NCI-H748 (cell line): ENCODE data around the gene CALY.
A peak's percentile ranks its signal among the peaks of the same experiment; 100 is the strongest.

Source experiments
- DNase-seq: peaks from one replicate; lab custom pipeline; 2025; ENCODE audit not compliant: unreplicated experiment; lab: John Stamatoyannopoulos, UW

Gene CALY

DNA sequence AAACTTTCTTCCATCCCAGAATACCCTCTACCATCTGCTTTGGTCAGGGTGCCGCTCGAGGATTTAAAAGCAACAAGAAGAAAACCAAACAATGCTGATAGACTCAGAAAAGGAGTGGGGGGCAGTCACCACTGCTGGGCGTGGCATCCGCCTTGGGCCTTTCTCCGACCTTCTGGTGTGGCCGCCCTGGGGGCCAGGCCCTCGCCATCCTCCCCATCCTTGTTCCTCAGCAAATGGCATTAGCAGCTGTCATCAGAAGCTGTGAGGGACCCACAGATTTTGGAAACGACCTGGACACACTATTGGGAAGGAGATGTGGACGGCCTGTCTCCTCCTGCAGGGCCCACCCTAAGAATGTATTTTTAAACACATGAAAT, 23.9 kb downstream of the CALY start:
- no peak for DNase-seq

DNA sequence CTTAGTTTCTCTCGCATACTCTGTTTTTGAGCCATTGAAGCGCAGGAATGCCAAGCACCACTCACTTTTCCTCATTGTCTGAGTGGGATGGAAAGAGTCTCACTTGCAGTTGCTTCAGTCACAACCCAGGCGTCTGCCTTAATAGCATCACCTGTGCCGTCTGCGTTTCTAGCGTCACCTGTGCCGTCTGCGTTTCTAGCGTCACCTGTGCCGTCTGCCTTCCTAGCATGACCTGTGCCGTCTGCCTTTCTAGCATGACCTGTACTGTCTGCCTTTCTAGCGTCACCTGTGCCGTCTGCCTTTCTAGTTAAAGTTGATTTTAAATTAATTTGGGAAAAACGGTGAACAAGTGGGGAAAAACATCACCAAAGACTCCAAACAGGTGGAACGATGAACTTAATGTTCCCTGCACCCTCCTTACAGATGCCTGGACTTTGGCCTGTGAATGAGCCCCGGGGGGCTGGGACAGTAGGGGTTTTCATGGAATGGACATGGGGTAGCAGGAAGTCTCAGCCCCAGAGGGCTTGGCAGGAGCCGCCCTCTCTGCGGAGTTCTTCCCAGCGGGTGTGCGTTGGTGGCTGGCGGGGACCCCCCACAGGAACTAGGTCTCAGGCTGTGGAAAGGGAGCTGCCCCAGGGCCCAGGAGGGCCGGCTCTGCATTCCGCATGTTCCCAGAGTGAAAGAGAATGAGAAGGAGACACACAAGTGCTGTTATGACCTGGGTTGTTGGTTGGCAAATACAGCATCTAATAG, 24.5 kb downstream of the CALY start:
- DNase-seq = no peak

DNA sequence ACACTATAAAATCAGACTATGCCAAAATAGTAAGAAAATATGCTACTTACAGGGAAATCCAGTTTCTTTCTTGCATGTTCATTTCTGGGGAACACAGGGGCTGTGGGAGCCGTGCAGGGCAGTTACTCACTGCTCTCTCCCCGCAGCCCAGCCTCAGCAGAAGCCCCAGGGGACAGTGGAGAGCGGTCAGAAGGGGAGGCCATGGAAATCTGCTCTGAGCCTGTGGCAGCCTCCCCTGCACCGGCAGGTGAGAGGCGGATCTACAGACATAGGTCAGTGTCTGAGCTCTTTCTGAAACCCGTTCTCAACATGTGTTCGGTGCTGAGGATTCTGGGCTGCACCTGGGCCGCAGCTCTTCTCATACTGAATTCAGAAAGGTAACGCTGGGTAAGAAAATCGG, 25.1 kb downstream of the CALY start:
- no peak for DNase-seq

DNA sequence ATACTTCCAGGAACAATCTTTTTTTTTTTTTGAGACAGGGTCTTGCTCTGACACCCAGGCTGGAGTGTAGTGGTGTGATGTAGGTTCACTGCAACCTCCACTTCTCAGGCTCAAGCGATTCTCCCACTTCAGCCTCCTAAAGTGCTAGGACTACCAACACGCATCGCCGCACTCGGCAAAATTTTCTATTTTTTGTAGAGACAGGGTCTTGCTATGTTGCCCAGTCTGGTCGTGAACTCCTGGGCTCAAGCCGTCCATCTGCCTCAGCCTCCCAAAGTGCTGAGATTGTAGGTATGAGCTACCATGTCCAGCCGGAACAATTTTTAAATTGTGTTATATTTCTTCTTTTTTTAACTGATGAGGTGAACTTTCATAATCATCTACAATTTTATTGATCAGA, 25.9 kb downstream of the CALY start:
- DNase-seq = no peak

DNA sequence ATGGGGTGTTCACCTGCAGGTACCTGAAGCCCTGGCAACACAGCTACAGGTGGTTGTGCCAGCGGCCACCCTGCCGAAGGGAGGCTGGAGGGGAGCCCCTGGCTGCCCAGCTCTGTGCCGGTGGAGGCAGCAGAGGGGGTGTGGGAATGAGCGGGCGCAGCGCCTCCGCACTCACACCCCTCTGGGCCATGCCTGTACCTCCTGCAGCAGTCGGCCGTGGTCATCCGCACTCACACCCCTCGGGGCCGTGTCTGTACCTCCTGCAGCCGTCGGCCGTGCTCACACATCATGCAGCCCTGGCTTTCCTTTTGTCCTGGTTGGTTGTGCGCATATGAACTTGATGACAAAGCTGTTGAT, 26.3 kb downstream of the CALY start:
- DNase-seq = no peak

DNA sequence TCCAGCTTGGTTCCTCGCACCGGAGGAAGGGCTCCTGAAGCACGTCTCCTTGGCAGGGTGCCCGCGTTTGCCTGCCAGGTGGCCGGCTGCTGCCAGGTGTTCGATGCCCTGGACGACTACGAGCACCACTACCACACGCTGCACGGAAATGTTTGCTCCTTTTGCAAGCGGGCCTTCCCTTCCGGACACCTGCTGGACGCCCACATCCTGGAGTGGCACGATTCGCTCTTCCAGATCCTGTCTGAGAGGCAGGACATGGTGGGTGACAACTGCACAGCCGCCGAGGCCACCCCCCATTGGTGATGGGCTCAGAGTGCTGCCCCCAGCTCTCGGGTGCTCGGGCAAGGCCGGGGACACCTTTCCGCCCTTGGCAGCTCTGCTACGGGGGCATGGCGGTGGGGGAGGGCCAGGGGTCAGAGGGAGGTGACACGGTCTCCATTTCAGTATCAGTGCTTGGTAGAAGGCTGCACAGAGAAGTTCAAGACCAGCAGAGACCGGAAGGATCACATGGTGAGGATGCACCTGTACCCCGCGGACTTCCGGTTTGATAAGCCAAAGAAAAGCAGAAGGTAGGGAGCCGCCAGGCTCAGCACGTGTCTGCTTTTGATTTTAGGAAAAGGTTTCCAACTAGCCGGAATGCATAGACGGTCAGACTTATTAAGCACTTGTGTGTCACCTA, 26.8 kb downstream of the CALY start:
- peak; percentile 67 for DNase-seq

DNA sequence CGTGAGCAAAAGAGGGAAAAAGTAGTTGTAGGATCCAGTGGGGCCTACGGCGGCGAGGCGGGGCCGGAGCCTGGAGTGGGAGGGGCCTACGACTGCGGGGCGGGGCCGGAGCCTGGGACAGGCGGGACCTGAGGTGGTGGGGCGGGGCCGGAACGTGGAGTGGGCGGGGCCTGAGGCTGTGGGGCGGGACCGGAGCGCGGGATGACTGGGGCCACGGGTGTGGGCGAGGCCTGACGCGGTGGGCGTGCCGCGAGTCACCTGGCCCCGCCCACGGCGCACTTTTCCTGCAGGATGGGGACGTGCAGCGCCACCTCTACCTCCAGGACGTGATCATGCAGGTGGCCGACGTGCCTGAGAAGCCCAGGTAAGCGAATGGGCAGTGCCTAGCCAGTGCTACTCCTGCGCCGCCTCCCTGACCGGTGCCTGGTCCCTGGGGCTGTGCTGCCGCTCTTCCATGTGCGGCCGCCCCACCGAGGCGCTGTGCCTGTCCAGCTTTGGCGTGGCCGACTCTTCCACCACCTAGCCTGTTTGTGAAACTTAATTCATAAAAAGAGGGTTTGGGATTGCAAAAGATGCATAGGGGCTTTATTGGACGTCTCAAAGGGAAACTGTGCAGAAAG, 27.5 kb downstream of the CALY start:
- peak; percentile 85 for DNase-seq

DNA sequence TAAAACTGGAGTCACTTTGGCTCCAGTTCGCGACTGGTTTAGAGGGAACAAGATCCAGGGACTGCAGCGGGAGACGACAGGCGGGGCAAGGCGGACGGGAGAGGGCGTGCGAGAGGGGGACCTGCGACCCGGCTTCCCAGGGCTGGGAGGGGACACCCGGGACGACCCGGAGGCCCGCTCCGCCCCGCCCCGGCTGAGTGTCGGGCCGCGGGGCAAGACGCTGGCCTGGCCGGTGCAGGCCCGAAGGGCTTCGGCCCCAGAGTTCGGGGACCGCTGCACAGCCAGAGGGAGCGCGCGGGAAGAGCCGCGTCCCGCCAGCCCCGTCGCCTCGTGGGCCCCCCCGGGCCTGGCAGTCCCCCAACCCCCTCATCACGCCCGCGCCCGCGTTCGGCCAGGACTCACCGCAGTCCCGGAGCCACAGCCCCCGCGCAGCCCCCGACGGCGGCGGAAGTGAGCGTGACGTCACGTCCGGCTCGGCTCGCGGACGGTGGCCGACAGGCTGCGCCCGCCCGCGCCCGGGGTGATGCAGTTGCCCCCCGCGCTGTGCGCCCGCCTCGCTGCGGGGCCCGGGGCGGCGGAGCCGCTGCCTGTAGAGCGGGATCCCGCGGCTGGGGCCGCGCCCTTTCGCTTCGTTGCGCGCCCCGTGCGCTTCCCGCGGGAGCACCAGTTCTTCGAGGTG, 28.1 kb downstream of the CALY start, which contains the start of the genes TUBGCP2 and ZNF511:
Gene TUBGCP2 (minus strand): TSS at position 452 of the 679 bp plus-strand sequence. CDS start 5,931 bp downstream, outside the sequence.
Gene ZNF511 (plus strand): TSS at position 494 of the 679 bp plus-strand sequence. CDS start 30 bp downstream, at position 524.
- peak; percentile 80 for DNase-seq

DNA sequence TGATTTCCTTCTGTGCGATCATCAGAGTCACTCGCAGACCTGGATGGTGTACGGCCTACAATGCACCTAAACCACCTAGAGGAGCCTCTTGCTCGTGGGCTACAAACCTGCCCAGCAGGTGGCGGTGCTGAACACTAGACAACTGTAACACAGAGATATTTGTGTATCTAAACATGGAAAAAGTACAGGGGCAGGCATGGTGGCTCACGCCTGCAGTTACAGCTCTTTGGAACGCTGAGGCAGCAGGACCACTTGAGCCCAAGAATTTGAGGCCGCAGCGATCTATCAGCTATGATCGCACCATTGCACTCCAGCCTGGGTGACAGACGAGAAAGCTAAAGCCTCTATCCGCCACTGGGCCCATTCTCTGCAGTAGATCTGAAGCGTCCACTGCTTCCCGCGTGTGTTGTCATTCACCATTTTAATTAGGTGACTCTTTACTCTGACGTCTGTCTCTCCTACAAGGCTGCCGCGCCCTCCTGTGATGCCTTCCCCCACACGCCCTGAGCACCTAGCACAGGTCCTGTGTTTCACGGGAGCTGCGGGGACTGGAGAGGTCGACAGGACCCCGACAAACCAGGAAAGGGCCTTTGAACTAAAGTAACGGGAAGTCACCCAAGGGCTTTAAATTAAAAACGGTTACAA, 28.8 kb downstream of the CALY start:
- DNase-seq = peak; percentile 82

DNA sequence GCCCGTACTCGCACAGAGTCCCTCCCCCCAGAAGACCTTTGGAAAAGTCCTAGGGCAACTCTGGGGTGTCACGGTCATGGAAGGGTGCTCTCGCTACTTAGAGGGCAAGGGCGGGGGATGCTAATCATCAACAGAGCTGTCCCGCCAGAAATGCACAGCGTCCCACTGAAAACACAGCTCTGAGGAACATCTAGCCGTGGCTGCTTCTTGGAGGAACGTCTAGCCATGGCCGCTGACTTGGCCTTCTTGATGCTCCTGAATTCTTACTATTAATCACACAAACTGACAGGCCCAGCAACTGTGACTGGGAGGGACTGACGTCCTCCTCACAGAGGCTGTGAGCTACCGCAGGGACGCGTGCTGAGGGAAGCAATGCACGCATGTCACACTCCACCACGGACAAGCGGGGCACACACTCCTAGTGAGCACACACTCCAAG, 29.7 kb downstream of the CALY start:
- no peak for DNase-seq

DNA sequence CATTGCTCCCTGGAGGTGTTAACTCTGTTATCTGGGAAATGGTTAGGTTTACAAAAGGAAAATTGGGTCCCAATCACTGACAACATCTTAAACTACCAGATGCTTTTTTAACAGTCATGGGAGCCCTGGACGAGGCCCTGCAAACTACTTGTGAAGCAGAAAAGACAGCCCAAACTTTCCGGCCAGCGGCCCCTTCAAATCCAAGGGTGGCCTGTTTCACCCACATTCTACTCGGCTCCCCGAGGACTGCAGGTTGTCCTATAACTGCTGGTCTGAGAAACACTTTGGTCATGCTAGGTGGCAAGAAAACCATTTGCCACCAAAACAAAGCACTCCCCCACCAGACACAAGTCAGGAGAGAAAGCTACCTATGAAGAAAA, 30.6 kb downstream of the CALY start:
- no peak for DNase-seq

DNA sequence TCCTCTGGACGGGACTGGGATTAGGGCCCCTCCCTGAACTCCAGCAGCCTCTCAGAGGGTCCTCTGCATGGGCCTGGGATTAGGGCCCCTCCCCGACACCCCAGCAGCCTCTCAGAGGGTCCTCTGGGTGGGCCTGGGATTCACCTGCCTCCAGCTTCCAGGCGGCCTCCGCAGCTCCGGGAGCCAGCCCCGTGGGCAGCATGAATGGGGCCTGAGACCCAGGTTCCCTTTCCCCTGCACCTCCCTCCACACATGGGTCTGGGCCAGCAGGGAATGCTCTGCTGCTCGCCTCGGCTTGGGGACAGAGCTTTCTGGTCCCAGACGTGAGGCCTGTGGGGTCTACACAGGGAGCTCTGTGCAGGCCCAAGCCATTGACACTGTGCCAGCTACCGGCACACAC, 33.5 kb downstream of the CALY start:
- no peak for DNase-seq

DNA sequence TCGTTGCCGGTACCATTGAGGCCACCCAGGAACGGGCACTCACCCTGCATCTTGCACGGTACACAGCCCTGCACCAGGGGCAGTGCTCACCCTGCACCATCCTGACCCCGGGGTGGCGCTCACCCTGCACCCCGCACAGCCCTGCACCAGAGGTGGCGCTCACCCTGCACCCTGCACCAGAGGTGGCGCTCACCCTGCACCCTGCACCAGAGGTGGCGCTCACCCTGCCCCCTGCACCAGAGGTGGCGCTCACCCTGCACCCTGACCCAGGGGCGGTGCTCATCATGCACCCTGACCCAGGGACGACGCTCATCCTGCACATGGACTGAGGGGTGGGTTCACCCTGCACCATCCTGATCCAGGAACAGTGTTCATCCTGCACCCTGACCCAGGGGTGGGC, 34.5 kb downstream of the CALY start:
- no peak for DNase-seq

DNA sequence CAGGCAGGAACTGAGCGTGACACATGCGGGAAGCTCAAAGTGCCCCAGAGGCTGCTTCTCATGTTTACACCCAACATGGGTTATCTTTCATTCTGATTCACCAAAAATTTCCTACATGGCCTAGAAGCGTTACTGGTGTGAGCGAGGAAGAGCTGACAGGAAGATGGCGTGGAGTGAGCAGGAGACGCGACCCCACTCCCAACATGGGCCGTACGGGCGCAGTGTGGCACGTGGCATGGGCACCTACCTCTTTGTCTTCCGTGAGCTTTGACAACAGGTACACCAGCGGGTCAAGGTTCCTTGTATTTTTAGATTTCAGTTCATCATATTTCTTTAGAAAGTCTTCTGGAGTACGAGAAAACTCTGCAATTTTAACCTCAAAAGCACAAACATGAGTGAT, 37.0 kb downstream of the CALY start:
- DNase-seq = no peak

DNA sequence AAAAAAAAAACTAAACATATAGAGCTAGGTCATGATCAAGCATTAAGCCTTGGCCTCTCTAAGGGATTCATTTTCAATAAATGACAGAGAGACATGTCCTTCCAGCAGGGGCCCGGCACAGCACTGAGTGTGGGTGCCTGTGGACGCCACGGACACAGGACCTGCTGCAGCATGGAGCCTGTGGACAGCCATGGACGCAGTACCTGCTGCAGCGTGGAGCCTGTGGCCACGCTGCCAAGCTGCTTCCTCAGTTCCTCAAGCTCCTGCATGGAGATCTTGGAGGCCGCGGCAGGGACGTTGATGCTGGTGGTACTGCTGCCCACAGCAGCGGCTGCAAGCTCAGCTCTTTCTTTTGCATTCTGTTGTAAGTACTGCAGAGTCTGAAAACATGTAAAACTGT, 37.5 kb downstream of the CALY start:
- no peak for DNase-seq

DNA sequence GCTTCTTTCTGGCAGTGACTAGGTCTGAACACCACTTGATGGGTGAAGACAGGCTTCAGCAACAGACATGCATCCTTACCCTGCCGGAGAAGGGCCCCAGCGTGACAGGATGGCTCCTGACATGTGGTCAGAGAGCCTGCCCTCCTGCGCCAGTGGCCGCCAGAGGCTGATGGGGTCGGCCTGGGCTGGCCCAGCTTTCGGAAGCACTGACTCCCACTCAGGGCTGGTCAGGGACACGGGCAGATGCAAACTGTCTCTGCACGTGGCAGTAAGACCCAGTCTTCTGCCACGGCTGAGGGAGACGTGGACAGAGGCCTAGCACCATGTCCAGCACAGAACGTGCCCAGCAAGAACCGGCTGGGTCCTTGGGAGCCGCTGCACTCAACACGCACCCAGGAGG, 38.2 kb downstream of the CALY start:
- DNase-seq = no peak

DNA sequence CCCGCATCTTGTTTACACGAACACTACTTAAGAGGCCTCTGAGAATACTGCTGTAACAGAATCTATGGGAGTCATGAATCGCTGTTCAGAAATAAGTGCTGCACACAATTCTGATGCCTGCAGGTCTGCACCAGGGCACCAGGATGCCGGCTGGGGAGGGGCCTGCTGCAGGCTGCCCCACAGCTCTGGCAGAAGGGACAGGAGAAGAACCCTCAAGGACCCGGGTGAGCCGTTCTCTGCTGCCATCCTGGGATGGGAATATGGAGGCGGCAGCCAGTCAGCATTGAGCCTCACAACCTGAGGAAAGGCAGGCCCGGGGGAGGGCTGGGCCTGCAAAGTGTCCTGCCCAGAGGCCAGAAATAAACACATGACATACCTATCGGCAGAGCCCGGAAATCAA, 39.2 kb downstream of the CALY start:
- no peak for DNase-seq

DNA sequence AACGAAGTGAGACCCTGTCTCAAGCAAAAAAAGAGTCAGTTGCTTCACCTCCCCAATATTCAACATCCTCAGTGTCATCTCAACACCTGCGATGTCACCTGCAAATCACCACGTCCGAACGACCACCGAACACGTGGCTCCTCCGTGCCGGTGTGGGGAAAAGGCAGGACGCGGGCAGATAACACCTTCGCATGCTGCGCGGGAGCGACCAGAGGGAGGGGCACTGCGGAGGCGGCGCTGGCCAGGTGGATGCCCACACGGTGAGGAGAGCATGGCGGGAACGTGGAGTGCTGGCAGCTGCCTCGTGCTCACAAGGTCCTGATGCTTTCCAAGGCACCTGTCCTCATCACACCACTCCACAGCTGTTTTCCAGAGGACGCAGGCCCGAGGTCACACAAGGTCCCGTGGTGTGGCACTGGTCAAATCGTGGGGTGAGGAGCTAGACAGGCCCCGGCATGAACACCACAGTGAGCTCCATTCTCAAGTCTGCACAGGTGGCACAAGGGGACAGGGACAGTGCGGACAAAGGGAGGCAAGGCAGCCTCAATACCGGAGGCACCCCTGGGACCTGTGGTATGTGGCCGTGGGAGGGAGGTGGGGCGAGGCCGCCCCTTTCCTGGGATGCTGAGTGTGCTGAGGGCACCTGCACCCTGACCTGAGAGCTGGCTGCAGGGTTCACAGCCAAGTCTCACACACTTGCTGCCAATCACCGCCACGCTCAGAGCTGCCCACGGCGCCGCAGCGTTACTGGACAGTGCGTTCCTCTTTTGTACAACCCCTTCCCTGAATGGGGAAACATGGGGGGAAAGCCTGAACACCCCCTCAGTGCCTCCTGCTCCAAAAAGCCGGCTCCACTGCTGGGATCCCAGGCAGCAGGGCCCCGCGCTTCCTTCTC, 41.0 kb downstream of the CALY start:
- no peak for DNase-seq

DNA sequence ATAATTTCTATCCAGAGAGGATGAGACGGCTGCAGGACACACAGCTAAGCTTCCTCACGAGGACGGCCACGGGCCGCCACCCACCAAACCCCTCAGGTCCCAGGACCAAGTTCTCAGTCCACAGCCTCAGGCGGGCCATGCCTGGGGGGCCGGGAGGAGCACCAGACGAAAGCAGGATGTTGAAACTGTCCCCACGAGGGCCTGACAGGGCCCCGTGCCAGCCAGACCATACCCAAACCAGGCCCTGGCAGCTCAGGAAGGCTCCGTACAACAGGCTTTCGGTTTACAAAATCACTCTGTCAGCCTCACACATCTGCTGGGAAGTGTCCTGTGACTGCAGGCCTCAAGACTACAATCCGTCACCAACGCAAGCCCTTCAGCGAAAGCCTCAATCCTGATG, 42.5 kb downstream of the CALY start:
- no peak for DNase-seq

DNA sequence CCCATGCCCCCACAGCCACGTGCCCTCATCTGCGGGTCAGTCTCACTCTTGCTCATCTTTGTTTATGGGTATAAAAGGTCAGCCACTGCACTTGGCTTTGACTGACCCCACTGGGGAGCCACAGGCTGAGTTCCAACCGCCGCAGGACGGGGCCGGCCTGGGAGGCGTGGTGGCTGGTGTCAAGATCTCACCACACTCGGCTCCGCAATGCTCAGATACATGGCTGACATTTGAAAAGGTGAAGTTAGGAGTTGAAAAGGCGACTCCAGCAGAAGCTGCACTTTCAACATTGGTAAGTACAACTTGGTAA, 42.9 kb downstream of the CALY start:
- no peak for DNase-seq
